ENCODE data around the gene IGFL1.
"Not testable (repeated sequence)": the region's sequence is repeated elsewhere in the genome, so short reads cannot be mapped to it uniquely, and the experiment has no call there.

The IGFL1 gene

DNA sequence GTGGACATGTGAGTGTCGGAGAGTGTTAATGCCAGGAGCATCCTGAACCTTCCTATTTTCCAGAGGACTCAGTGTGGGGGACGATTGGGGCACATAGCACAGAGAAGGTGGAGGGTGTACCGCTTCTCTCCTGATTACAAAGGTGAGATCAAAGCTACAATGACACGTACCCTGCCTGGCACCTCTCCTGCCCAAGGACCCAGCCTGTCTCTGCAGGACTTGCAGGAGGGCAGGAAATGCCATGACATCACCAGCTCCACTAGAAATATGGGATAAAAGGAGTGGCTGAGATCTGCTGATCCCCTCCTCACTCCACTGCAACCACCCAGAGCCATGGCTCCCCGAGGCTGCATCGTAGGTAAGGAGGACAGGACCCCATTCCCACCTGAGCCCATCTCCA, at the start of gene IGFL1:
Gene IGFL1 (plus strand): TSS at position 301 of the 400 bp plus-strand sequence. CDS start 33 bp downstream, at position 334.
- DNase-seq (ENCODE audit: low read depth) = no peak

DNA sequence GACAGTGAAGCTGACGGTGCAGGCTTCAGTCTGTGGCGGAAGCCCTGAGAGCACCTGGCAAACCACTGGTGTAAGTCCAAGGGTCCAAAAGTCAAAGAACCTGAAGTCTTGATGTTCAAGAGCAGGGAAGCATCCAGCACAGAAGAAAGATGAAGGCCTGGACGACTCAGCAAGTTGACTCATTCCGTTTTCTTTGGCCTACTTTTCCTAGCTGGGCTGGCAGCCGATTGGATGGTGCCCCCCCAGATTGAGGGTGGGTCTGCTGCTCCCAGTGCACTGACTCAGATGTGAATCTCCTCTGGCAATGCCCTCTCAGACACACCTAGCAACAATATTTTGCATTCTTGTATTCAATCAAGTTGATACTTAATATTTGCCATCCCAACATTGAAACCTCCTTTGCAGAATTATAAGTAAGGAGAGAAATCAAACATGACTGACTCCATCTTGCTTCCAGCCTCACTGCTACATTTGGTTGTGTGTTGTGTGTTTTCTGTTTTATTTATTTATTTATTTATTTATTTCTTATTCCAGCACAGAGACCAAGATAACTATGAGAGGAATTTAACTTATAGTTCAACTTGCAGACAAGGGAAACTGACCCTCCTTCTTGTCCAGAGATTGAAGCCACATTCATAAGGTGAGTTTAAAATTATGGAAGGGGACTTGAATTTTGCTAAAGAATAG, 48.7 kb upstream of the IGFL1 start:
- no peak for DNase-seq (ENCODE audit: low read depth)

- DNase-seq (ENCODE audit: low read depth) = no peak
Measured at GRCh38 chr19:46181388-46181779, 48.2 kb upstream of the IGFL1 start.

DNA sequence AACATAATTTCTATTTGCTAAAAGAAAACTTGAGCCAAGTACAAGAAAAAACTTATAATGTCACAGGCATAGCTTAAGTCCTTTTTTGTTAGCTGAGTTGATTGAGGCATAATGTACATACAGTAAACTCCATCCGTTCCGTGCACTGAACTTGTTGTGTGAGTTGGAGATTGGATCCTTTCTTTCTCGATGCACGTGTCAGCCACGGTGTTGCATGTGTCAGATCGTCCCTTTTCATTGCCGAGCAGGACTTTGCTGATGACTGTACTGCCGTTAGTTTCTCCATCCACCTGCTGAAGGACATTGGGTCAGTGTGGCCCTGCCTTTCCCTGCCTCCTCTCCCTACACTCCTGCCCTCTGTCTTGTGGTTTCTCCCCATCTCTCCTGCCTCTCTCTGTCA, 47.1 kb upstream of the IGFL1 start:
- no peak for DNase-seq (ENCODE audit: low read depth)

- not testable (repeated sequence) for DNase-seq (ENCODE audit: low read depth)
Measured at GRCh38 chr19:46184775-46185710, 44.5 kb upstream of the IGFL1 start.

- no peak for DNase-seq (ENCODE audit: low read depth)
Measured at GRCh38 chr19:46186101-46186716, 43.3 kb upstream of the IGFL1 start.

DNA sequence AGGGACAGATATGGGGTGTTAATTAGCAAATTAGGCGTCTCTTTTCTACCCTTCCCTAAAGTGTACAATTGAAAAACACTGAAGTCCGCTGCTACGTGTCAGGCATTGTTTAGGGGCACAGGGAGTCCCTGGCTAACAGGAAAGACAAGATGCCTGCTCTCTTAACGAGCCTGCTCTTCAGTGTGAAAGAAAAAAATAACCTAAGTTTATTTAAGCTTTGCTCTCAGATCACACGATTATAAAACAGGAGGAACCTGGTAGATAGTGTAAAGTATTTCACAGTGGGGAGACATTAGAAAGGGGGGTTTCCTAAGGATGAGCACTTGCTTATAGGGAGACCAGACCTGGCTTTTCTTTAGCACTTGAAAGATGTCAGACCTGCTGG, 42.8 kb upstream of the IGFL1 start:
- no peak for DNase-seq (ENCODE audit: low read depth)

GRCh38 chr19:46189971-46190888, 39.3 kb upstream of the IGFL1 start:
- DNase-seq (ENCODE audit: low read depth) = no peak

- DNase-seq (ENCODE audit: low read depth) = no peak
Measured at GRCh38 chr19:46191356-46191755, 38.2 kb upstream of the IGFL1 start.

DNA sequence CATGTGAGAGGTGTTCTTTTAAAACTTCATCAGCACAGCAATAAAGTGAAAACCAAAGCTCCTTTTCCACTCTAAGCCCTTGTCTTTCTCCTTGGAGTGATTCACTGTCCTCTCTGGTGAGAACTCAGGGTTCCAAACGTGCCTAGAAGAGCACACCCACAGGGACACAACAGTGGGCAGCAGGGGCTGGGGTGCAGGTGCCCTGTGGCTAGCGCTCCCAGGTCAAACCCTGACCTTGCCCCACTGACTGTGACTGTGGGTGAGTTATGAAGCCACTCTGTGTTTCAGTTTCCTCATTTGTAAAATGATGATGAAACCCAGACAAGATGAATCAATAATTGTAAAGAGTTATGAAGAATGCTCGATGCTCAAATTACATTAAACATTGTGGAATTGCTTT, 37.6 kb upstream of the IGFL1 start:
- DNase-seq (ENCODE audit: low read depth) = no peak

DNA sequence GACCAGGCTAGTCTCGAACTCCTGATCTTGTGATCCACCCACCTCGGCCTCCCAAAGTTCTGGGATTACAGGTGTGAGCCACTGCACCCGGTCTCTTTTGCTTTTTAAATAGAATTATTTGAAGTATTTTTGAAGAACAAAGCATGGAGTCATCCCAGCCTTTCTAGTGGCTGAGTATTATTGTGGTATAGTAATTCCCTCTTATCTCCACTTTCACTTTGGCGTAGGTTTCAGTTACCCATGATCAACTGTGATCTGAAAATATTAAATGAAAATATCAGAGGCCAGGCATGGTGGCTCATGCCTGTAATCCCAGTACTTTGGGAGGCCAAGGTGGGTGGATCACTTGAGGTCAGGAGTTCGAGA, 36.9 kb upstream of the IGFL1 start:
- not testable (repeated sequence) for DNase-seq (ENCODE audit: low read depth)

DNA sequence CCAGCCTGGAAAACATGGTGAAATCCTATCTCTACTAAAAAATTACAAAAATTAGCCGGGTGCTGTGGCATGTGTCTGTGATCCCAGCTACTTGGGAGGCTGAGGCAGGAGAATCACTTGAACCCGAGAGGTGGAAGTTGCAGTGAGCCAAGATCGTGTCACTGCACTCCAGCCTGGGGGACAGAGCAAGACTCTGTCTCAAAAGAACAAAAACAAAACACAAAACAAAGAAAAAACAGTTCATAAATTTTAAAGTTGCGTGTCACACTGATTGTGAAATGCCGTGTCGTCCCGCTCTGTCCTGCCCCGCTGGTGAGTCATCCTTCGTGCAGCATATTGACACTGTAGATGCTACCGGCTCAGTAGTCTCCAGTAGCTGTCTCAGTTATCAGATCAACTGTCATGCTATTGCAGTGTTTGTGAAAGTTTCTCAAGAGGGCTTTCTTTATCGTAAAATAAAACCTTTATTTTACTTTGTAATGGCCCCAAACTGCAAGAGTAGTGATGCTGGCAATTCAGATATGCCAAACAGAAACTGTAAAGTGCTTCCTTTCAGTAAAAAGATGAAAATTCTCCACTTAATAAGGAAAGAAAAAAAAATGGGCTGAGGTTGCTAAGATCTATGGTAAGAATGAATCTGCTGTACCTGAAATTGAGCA, 36.4 kb upstream of the IGFL1 start:
- DNase-seq (ENCODE audit: low read depth) = no peak

- no peak for DNase-seq (ENCODE audit: low read depth)
Measured at GRCh38 chr19:46193678-46194077, 35.9 kb upstream of the IGFL1 start.

GRCh38 chr19:46195104-46195503, 34.4 kb upstream of the IGFL1 start:
- DNase-seq (ENCODE audit: low read depth) = no peak

DNA sequence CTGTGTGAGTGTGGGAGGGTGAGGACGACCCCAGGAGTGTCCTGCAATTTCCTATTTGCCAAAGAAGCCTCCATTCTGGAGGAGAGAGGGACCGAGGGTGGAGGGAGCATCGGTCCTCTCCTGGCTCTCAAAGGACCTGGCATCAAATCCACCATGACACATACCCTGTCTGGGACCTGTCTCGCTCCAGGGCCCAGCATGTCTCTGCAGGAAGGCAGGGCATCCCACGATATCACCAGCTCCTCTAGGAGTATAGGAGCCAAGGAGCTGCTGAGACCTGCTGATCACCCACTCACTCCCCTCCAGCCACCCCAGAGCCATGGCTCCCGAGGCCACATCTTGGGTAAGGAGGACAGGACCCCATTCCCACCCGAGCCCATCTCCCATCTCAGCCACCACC, 33.6 kb upstream of the IGFL1 start:
- DNase-seq (ENCODE audit: low read depth) = not testable (repeated sequence)

DNA sequence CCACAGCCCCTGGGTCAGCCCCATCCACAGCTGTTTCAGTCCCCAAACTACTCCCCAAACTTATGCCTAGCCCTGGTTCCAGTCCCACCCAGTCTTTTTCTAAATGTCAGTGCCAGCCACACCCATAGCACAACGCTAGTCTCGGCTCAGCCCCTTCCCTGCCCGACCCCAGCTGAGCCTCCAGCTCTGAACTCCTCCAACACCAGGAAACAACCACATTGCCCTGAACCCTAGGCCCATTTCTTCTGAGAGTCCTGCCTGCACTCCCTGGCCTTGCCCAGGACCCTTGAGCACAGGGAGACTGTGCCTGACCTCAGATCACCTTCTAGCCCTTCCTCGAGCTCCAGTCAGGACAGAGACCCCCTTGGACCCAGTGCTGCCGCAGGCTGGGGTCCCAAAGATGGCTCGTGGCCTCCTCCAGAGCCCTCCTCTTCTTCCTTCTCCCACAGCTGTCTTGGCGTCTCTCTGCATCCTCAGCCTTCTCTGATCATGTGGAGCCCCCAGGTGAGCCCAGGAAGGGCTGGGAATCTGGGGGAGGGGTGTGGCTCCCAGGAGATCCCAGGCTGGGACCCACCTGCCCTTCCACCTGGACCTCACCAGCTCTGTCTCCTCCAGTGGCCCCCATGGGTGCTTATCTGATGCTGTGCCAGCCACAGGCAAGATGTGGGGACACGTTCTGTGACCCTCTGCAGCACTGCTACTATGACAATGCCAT, 33.0 kb upstream of the IGFL1 start:
- DNase-seq (ENCODE audit: low read depth) = no peak

GRCh38 chr19:46197314-46198070, 32.0 kb upstream of the IGFL1 start:
- DNase-seq (ENCODE audit: low read depth) = no peak

GRCh38 chr19:46198756-46199155, 30.8 kb upstream of the IGFL1 start:
- DNase-seq (ENCODE audit: low read depth) = no peak

- no peak for DNase-seq (ENCODE audit: low read depth)
Measured at GRCh38 chr19:46201454-46202310, 27.9 kb upstream of the IGFL1 start.
